HCT116 (cell line): ENCODE measurements around the gene OPN1SW. TPM values are rescaled to one million over a fixed set of nuclear protein-coding genes. Genes with fewer than 3 reads are reported as not detected.

Experiments used
- ATAC-seq: fragments of 200-7000 bp; cut with Tn5 transposase; 2 replicates; pipeline ENCODE4 v1.9.1; 2020; ENCODE audit warnings: mild to moderate bottlenecking, moderate library complexity
- BruUV-seq: library from RNA; stranded (reverse); fragments of 400-500 nt; replicated peaks from 2 replicates; lab custom pipeline; 2021; lab: Mats Ljungman, UMichigan
- CTCF ChIA-PET: fragments of 300-600 bp; sonication (Branson Sonifier 250); formaldehyde crosslinking; loops from one replicate; lab custom pipeline; 2021; ENCODE audit warnings: antibody characterized with exemption; lab: Charles Lee
- POLR2A ChIA-PET: fragments of 300-600, 350-600 bp; sonication (Branson Sonifier 250); formaldehyde crosslinking; loops from one replicate; lab custom pipeline; 2021; ENCODE audit warnings: antibody characterized with exemption; lab: Charles Lee
- RAD21 ChIA-PET, 2 experiments: fragments of 300-600 bp; sonication (Branson Sonifier 250); formaldehyde crosslinking; loops; one replicate each; lab custom pipeline; 2023; ENCODE audit warnings: low total read pairs in 2 of 2; ENCODE audit not compliant: uncharacterized antibody in 2 of 2, unreplicated experiment in 2 of 2, low non-redundant PET in 1 of 2; lab: Charles Lee
- DNase-seq: peaks from one replicate; pipeline ENCODE4 v3.0.0-alpha.2; 2010; ENCODE audit warnings: low read depth, low spot score
- H2AFZ ChIP-seq: fragments of 200-600 bp; shearing (Covaris generic), sonication (generic); 2 replicates; pipeline ENCODE4 v1.6.1; 2017; ENCODE audit warnings: low read depth, mixed run types, mixed read lengths, antibody characterized with exemption, low read length; ENCODE audit not compliant: poor library complexity, severe bottlenecking
- H3K27ac ChIP-seq: 2 replicates; pipeline ENCODE4 v1.5.1; 2012; ENCODE audit warnings: low read depth, low read length
- H3K27me3 ChIP-seq: fragments of 200-600 bp; sonication (generic); 2 replicates; pipeline ENCODE4 v1.6.1; 2016; ENCODE audit warnings: mixed run types, low read length, mixed read lengths; ENCODE audit not compliant: insufficient read depth
- H3K36me3 ChIP-seq, 2 experiments: fragments of 200-500 bp in 1 of 2; fragments of 200-600 bp in 1 of 2; sonication (Bioruptor generic) in 1 of 2; sonication (generic) in 1 of 2; 2 replicates each; pipeline versions ENCODE4 v1.5.1 to v1.6.1; 2014 to 2016; ENCODE audit warnings: low read length in 2 of 2, inconsistent platforms in 1 of 2, mixed read lengths in 1 of 2, mixed run types in 1 of 2; ENCODE audit not compliant: insufficient read depth in 2 of 2, control insufficient read depth in 1 of 2
- H3K4me1 ChIP-seq, 2 experiments: fragments of 200-600 bp in 1 of 2; sonication (generic) in 1 of 2; 2 replicates each; pipeline versions ENCODE4 v1.5.1 to v1.6.1; 2012 to 2017; ENCODE audit warnings: low read length in 2 of 2, inconsistent platforms in 1 of 2, mild to moderate bottlenecking in 1 of 2, mixed read lengths in 1 of 2, mixed run types in 1 of 2, moderate library complexity in 1 of 2; ENCODE audit not compliant: insufficient read depth in 2 of 2, control insufficient read depth in 1 of 2
- H3K4me2 ChIP-seq: fragments of 200-600 bp; sonication (generic); 2 replicates; pipeline ENCODE4 v1.6.1; 2017; ENCODE audit warnings: mixed run types, low read length, mixed read lengths
- H3K4me3 ChIP-seq, 2 experiments: fragments of 200-600 bp in 1 of 2; sonication (generic) in 1 of 2; replicated peaks in 1 of 2; 2 replicates each; pipeline ENCODE4 v1.5.1; 2011 to 2016; ENCODE audit warnings: low read length in 2 of 2, control low read depth in 1 of 2, low read depth in 1 of 2, mild to moderate bottlenecking in 1 of 2, mixed read lengths in 1 of 2, mixed run types in 1 of 2
- H3K79me2 ChIP-seq: fragments of 200-600 bp; sonication (generic); 2 replicates; pipeline ENCODE4 v1.6.1; 2017; ENCODE audit warnings: mild to moderate bottlenecking, mixed run types, low read length, moderate library complexity, mixed read lengths; ENCODE audit not compliant: insufficient read depth
- H3K9ac ChIP-seq: fragments of 200-600 bp; sonication (generic); 2 replicates; pipeline ENCODE4 v1.6.1; 2016; ENCODE audit warnings: low read length, mixed read lengths
- H3K9me2 ChIP-seq: fragments of 200-600 bp; sonication (generic), shearing (Covaris generic); 2 replicates; pipeline ENCODE4 v1.6.1; 2017; ENCODE audit warnings: mixed run types, mild to moderate bottlenecking, moderate library complexity; ENCODE audit not compliant: insufficient read depth
- H3K9me3 ChIP-seq, 2 experiments: fragments of 200-500 bp in 1 of 2; fragments of 200-600 bp in 1 of 2; sonication (Bioruptor generic) in 1 of 2; sonication (generic) in 1 of 2; 2 replicates each; pipeline ENCODE4 v1.6.1; 2014 to 2017; ENCODE audit warnings: low read length in 2 of 2, mixed read lengths in 2 of 2, inconsistent platforms in 1 of 2, low read depth in 1 of 2, mild to moderate bottlenecking in 1 of 2, mixed run types in 1 of 2, moderate library complexity in 1 of 2; ENCODE audit not compliant: control insufficient read depth in 1 of 2, insufficient read depth in 1 of 2
- H4K20me1 ChIP-seq: fragments of 200-600 bp; sonication (generic), shearing (Covaris generic); 2 replicates; pipeline ENCODE4 v1.6.1; 2017; ENCODE audit warnings: mixed run types, mild to moderate bottlenecking, moderate library complexity; ENCODE audit not compliant: insufficient read depth
- CBX3 ChIP-seq: IDR thresholded peaks from 2 replicates; pipeline ENCODE4 v1.6.1; 2012; ENCODE audit warnings: low read depth
- CEBPB ChIP-seq: IDR thresholded peaks from 2 replicates; pipeline ENCODE4 v1.6.1; 2012; ENCODE audit warnings: low read depth
- EGR1 ChIP-seq: IDR thresholded peaks from 2 replicates; pipeline ENCODE4 v1.6.1; 2012; ENCODE audit warnings: low read depth
- ELF1 ChIP-seq: IDR thresholded peaks from 2 replicates; pipeline ENCODE4 v1.6.1; 2012; ENCODE audit warnings: low read depth, borderline replicate concordance
- EZH2 ChIP-seq: fragments of 200-600 bp; sonication (generic); IDR thresholded peaks from 2 replicates; pipeline ENCODE4 v1.6.1; 2017; ENCODE audit warnings: antibody characterized with exemption, mixed run types
- EZH2phosphoT487 ChIP-seq: fragments of 200-600 bp; IDR thresholded peaks from 2 replicates; pipeline ENCODE4 v1.6.1; 2018; ENCODE audit warnings: antibody characterized with exemption, borderline replicate concordance
- FOSL1 ChIP-seq: IDR thresholded peaks from 2 replicates; pipeline ENCODE4 v1.6.1; 2012; ENCODE audit warnings: low read depth
- JUND ChIP-seq: IDR thresholded peaks from 2 replicates; pipeline ENCODE4 v1.6.1; 2012
- POLR2A ChIP-seq: IDR thresholded peaks from 2 replicates; pipeline ENCODE4 v1.7.0; 2011; ENCODE audit warnings: borderline replicate concordance; ENCODE audit not compliant: insufficient read depth, insufficient read length; ENCODE audit errors: extremely low read depth
- POLR2AphosphoS5 ChIP-seq: IDR thresholded peaks from 2 replicates; pipeline ENCODE4 v1.6.1; 2011; ENCODE audit warnings: mild to moderate bottlenecking, low read depth, low read length, moderate library complexity
- RAD21 ChIP-seq: IDR thresholded peaks from 2 replicates; pipeline ENCODE4 v1.6.1; 2012; ENCODE audit warnings: low read depth, mild to moderate bottlenecking
- SIN3A ChIP-seq: IDR thresholded peaks from 2 replicates; pipeline ENCODE4 v1.6.1; 2012; ENCODE audit warnings: low read depth
- SP1 ChIP-seq: IDR thresholded peaks from 2 replicates; pipeline ENCODE4 v1.6.1; 2012; ENCODE audit warnings: low read depth
- TCF7L2 ChIP-seq: IDR thresholded peaks from 2 replicates; pipeline ENCODE4 v1.7.0; 2011; ENCODE audit warnings: borderline replicate concordance, inconsistent platforms; ENCODE audit not compliant: insufficient read depth, insufficient read length; ENCODE audit errors: extremely low read depth
- ZFX ChIP-seq: fragments of 450-650 bp; IDR thresholded peaks from 2 replicates; pipeline ENCODE4 v1.6.1; 2017
- ZNF274 ChIP-seq: fragments of 200-500 bp; sonication (Bioruptor generic); IDR thresholded peaks from 2 replicates; pipeline ENCODE4 v1.6.1; 2014; ENCODE audit warnings: mild to moderate bottlenecking, low read depth, low read length, inconsistent platforms
- intact Hi-C: fragments of 100-400 bp; cut with micrococcal nuclease; formaldehyde crosslinking; loops from 2 replicates; pipeline ENCODE4 v1.10.0; 2022
- total RNA-seq: library from RNA; stranded (reverse); gene quantifications from one replicate; pipeline ENCODE4 v1.2.1, GENCODE V29; 2021; ENCODE audit not compliant: unreplicated experiment
- TF ChIP-seq, protein P1 (sequence below): IDR thresholded peaks from 2 replicates; pipeline ENCODE4 v1.6.1; 2011; ENCODE audit warnings: mild to moderate bottlenecking, low read length, moderate library complexity; ENCODE audit not compliant: insufficient replicate concordance; ENCODE audit errors: extremely low read depth
- TF ChIP-seq, protein P2 (sequence below): IDR thresholded peaks from 2 replicates; pipeline ENCODE4 v1.6.1; 2012
- TF ChIP-seq, protein P3 (sequence below): IDR thresholded peaks from 2 replicates; pipeline ENCODE4 v1.6.1; 2012; ENCODE audit warnings: low read depth
- TF ChIP-seq, protein P4 (sequence below): IDR thresholded peaks from 2 replicates; pipeline ENCODE4 v1.6.1; 2012

Gene OPN1SW
- total RNA-seq, 1 experiment from 2014 or later = not detected

DNA sequence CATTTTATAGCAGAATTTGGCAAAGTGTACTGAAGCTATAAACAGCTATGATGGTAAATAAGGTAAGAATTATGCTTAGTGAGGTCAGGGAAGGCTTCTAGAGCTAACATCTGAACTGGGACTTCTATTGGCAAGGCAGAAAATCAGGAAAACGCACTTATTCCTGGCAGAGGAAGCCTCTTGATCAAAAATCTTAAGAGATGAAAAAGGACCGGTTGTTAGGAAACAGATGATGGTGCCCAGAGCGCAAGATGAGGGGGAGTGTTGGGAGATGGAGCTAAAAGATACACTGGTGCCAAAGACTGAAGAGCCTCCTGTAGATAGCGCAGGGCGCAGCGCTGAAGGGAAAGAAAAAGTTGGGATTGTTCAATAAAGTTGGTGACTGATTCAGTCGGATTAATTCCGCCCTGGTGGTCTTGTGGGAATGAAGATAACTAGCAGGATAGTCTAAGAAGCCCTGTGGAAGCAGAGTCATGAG is 37.0 kb downstream of the OPN1SW start:
- no peaks in the 10 kb centered on the region for H3K9me2 ChIP-seq
- BruUV-seq = TSS peak; percentile 98
- peak overlapping the region; percentile 91 for H3K9ac ChIP-seq
- ATAC-seq = peak; percentile 1; the same call in 1 of the 2 replicates
- H3K27me3 ChIP-seq = no peaks in the 10 kb centered on the region
- H3K4me3 ChIP-seq = peak overlapping the region; percentile 73 to 85
- DNase-seq = no peak
- peaks cover 23% of the 10 kb centered on the region; the same call in 1 of the 2 replicates for H4K20me1 ChIP-seq
- H3K79me2 ChIP-seq = peaks cover 45% of the 10 kb centered on the region
- POLR2A ChIA-PET = interaction anchor here (0.5 to 1.5 kb wide), 4 partner anchors 19 to 232 kb away, joined by 3 read pairs; no protein-coding TSS in a partner anchor
- intact Hi-C loops = no loop called here
- CTCF ChIA-PET = no interaction called here
- no peaks in the 10 kb centered on the region for H3K9me3 ChIP-seq
- peak overlapping the region; percentile 36 for H3K27ac ChIP-seq
- TF ChIP-seq ZNF274 = no peak
- no peak for TF ChIP-seq SIN3A
- TF ChIP-seq POLR2A = no peak
- TF ChIP-seq EZH2phosphoT487 = no peak
- no peak for TF ChIP-seq ELF1
- TF ChIP-seq, protein P1, sequence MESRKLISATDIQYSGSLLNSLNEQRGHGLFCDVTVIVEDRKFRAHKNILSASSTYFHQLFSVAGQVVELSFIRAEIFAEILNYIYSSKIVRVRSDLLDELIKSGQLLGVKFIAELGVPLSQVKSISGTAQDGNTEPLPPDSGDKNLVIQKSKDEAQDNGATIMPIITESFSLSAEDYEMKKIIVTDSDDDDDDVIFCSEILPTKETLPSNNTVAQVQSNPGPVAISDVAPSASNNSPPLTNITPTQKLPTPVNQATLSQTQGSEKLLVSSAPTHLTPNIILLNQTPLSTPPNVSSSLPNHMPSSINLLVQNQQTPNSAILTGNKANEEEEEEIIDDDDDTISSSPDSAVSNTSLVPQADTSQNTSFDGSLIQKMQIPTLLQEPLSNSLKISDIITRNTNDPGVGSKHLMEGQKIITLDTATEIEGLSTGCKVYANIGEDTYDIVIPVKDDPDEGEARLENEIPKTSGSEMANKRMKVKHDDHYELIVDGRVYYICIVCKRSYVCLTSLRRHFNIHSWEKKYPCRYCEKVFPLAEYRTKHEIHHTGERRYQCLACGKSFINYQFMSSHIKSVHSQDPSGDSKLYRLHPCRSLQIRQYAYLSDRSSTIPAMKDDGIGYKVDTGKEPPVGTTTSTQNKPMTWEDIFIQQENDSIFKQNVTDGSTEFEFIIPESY = no peak
- TF ChIP-seq EGR1 = no peak
- no peak for TF ChIP-seq SP1
- TF ChIP-seq, protein P2, sequence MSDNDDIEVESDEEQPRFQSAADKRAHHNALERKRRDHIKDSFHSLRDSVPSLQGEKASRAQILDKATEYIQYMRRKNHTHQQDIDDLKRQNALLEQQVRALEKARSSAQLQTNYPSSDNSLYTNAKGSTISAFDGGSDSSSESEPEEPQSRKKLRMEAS = no peak
- TF ChIP-seq, protein P3, sequence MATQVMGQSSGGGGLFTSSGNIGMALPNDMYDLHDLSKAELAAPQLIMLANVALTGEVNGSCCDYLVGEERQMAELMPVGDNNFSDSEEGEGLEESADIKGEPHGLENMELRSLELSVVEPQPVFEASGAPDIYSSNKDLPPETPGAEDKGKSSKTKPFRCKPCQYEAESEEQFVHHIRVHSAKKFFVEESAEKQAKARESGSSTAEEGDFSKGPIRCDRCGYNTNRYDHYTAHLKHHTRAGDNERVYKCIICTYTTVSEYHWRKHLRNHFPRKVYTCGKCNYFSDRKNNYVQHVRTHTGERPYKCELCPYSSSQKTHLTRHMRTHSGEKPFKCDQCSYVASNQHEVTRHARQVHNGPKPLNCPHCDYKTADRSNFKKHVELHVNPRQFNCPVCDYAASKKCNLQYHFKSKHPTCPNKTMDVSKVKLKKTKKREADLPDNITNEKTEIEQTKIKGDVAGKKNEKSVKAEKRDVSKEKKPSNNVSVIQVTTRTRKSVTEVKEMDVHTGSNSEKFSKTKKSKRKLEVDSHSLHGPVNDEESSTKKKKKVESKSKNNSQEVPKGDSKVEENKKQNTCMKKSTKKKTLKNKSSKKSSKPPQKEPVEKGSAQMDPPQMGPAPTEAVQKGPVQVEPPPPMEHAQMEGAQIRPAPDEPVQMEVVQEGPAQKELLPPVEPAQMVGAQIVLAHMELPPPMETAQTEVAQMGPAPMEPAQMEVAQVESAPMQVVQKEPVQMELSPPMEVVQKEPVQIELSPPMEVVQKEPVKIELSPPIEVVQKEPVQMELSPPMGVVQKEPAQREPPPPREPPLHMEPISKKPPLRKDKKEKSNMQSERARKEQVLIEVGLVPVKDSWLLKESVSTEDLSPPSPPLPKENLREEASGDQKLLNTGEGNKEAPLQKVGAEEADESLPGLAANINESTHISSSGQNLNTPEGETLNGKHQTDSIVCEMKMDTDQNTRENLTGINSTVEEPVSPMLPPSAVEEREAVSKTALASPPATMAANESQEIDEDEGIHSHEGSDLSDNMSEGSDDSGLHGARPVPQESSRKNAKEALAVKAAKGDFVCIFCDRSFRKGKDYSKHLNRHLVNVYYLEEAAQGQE = no peak
- no peak for TF ChIP-seq CBX3
- no peak for TF ChIP-seq FOSL1
- no peak for TF ChIP-seq RAD21
- no peak for TF ChIP-seq EZH2
- TF ChIP-seq CEBPB = no peak
- TF ChIP-seq, protein P4, sequence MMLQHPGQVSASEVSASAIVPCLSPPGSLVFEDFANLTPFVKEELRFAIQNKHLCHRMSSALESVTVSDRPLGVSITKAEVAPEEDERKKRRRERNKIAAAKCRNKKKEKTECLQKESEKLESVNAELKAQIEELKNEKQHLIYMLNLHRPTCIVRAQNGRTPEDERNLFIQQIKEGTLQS = no peak
- no peak for TF ChIP-seq TCF7L2
- TF ChIP-seq POLR2AphosphoS5 = no peak
- TF ChIP-seq JUND = no peak
- TF ChIP-seq ZFX = no peak
- H3K4me2 ChIP-seq = peak overlapping the region; percentile 89
- RAD21 ChIA-PET = no interaction called here
- no peaks in the 10 kb centered on the region for H3K36me3 ChIP-seq
- no peak overlapping the region for H2AFZ ChIP-seq
- peaks cover 10 to 45% of the 10 kb centered on the region in 2 experiments for H3K4me1 ChIP-seq
